Upper lobe of left lung (tissue), 4 donors: ENCODE measurements around the gene DOCK6.

ENCODE experiments used
- CTCF ChIP-seq, 6 experiments: fragments of 450-650 bp in 4 of 6; fragments of 200-600 bp in 2 of 6; sonication (generic) in 2 of 6; IDR thresholded peaks; one replicate each; pipeline ENCODE4 v1.5.1; 2016 to 2019; ENCODE audit warnings: antibody characterized with exemption in 6 of 6
- EP300 ChIP-seq, 4 donors: sonication (generic); formaldehyde crosslinking; IDR thresholded peaks; one replicate each; pipeline ENCODE4 v1.5.1; 2017; ENCODE audit warnings: antibody characterized with exemption in 4 of 4, control low read depth in 2 of 4
- POLR2A ChIP-seq, 4 donors: fragments of 450-650 bp; IDR thresholded peaks; one replicate each; pipeline ENCODE4 v1.5.1; 2016 to 2017; ENCODE audit warnings: antibody characterized with exemption in 4 of 4, mild to moderate bottlenecking in 2 of 4

- TF ChIP-seq EP300 (IDR thresholded peaks at IDR 0.05): no peak
- no peak for TF ChIP-seq POLR2A (IDR thresholded peaks at IDR 0.05)
- no peak for TF ChIP-seq CTCF (IDR thresholded peaks at IDR 0.05)
Measured at GRCh38 chr19:11200015-11200574, 62.2 kb downstream of the DOCK6 start.
